DMS153 (cell line): ENCODE data around the gene FUNDC2.
"Not testable (repeated sequence)": the region's sequence is repeated elsewhere in the genome, so short reads cannot be mapped to it uniquely, and the experiment has no call there.

Experiments used
- DNase-seq: peaks from one replicate; lab custom pipeline; 2025; lab: John Stamatoyannopoulos, UW

Gene FUNDC2, protein sequence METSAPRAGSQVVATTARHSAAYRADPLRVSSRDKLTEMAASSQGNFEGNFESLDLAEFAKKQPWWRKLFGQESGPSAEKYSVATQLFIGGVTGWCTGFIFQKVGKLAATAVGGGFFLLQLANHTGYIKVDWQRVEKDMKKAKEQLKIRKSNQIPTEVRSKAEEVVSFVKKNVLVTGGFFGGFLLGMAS

DNA sequence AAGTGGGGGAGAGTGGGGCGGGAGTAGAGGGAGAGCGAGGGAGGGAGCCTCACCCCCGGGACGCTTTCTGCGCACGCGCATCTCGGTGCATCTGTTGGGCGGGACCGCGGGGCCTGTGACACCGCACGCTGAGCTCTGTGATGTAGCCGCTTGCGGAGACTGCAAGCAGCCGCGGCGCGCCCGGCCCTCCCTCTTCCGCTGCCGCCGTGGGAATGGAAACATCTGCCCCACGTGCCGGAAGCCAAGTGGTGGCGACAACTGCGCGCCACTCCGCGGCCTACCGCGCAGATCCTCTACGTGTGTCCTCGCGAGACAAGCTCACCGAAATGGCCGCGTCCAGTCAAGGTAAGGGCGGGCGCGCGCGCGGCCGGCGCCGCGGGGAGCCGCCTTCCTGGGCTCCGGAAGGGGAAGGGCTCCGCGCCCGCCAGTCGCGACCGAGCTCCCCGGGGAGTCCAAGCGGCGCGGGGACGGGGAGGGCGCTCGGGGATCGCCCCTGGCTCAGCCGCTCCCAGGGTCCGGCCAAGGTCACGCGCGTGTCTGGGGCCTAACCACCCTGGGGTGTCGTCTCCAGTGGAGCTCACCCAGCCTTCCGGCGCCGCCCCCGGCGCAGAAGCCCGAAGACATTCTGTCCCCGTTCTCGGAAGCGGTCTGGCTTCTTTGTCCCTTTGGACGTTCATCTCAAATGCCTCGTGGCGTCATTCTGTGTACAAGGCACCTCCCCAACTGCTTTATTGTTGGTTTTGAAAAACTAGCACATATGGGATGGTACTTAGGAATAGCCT is at the start of gene FUNDC2:
Gene FUNDC2, plus strand, starts transcription at position 118 of the 782 bp plus-strand sequence. Its CDS starts 95 bp downstream, at position 213.
- peak; percentile 96 for DNase-seq

DNA sequence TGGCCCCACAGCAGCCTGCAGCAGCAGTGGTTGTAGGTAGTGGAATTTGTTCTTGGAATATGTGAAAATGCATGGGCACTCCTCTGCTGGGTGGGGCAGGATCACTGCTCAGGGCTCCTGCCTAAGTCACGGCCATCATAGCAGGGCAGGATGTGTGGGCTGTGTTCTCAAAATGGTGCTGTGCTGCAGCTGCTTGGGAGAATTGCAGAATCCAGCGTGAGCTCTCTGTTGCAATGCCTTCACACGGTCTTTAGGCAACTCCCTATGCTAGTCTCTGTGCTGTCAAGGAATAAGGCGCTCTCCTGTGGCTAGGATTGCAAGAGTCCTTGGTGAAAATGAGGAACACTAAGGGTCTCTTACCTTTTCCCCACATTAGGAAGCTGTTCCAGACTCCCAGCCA is 47.0 kb upstream of the FUNDC2 start:
- DNase-seq = no peak

DNA sequence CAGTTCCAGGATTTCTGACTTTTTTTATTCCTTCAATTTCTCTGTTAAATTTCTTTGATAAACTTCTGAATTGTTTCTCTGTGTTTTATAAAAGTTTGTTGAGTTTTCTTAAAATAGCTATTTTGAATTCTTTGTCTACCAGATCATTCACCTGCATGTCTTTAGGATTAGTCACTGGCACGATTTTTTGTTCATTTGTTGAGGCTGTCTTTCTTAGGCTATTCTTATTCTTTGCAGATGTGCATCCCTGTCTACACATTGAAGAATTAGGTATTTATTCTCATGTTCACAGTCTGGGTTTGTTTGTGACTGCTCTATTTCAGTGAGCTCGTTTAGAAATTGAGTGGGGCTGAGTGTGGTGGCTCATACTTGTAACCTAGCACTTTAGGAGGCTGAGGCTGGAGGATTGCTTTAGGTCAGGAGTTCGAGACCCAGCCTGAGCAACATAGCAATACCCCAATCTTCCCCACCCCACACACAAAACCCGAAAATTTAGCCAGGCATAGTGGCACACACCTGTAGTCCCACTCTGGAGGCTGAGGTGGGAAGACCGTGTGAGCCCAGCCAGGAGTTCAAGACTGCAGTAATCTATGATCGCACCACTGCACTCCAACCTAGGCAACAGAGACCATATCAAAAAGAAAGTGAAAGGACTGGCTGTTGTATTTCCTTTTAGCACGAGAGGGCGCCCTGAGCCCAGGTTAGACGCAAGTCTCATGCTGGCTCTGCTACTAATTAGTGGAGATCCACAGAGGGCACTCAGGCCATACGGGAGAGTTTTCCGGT is 46.1 kb upstream of the FUNDC2 start:
- DNase-seq = peak; percentile 81

DNA sequence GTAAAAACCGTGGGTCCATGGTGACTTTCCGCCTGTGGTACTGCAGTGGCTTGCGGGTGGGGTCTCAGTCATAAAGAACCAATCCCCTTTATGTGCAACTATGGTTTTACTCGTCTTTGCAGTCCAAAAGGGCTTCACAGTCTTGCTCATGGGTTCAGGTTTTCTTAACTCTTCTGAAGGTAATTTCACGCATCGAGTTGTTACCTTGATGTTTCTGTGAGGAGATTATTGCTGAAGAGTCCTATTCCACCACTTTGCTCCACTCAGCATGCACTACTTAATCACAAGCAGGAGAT is 45.6 kb upstream of the FUNDC2 start:
- no peak for DNase-seq

- no peak for DNase-seq
These were observed 39.6 kb upstream of the FUNDC2 start for GRCh38 chrX:154986826-154987575.

- DNase-seq = no peak
These were observed 38.7 kb upstream of the FUNDC2 start for GRCh38 chrX:154987940-154988339.

DNA sequence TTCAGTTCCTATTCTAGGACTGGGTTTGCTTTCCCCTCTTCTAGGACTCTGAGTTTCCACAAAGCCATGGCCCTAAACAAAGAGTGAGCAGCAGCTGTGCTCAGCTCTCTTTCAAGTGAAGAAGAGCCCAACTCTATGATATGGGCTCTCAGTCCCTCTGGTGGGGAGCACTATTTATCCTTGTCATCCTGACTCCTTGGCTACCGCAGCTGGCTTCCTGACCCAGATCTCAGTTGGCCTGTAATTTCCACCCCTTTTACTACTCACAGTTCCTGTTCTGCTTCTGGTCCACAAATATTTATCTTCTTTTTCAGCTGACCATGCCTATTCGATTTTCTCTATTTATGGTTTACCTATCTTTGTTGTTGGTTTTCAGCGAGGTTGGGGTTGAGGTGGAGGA is 37.9 kb upstream of the FUNDC2 start:
- DNase-seq = no peak

DNA sequence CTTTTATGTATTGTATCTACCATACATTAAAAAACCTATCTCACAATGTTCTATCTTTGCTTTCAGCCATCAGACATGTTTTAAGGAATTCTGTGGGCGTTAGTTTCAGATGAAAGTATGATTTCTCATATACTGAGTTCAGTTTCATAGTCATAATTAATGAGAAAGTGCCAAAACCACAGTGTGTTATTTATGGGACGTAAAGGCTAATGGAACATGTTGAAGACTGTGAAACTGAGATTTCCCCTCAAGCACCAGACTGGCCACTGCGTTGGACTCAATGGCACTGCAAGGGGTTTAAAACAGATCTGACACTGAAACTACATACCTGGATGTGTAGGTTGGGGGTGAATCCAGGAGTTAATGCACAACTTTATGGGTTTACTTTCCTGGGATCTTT is 36.1 kb upstream of the FUNDC2 start:
- DNase-seq = no peak

GRCh38 chrX:154991039-154991438 is 35.6 kb upstream of the FUNDC2 start:
- DNase-seq = no peak

- DNase-seq = no peak
These were observed 35.2 kb upstream of the FUNDC2 start for GRCh38 chrX:154991476-154991875.

- DNase-seq = no peak
These were observed 28.3 kb upstream of the FUNDC2 start for GRCh38 chrX:154998204-154998880.

GRCh38 chrX:155000841-155001240 is 25.8 kb upstream of the FUNDC2 start:
- no peak for DNase-seq

GRCh38 chrX:155001873-155002272 is 24.8 kb upstream of the FUNDC2 start:
- no peak for DNase-seq

DNA sequence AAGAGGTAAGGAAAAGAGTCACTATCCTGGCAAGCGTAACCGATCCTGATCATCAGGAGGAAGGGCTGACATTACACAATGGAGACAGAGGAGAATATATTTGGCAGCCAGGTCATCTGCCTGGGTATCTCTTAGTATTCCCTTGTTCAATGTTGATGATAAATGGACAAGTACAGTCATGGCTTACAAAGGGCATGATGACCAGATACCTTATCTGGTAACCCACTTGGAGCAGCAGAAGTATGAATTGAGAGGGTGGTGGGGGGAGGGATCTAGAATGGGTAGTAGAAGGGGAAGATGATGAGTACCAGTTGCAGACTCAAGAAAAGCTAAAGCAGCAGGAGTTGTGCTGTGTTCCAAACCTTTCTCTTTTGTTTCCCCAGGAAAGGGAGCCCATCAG is 21.5 kb upstream of the FUNDC2 start:
- DNase-seq = no peak

- not testable (repeated sequence) for DNase-seq
These were observed 20.3 kb upstream of the FUNDC2 start for GRCh38 chrX:155006379-155006778.

GRCh38 chrX:155006913-155007671 is 19.6 kb upstream of the FUNDC2 start:
- not testable (repeated sequence) for DNase-seq

DNA sequence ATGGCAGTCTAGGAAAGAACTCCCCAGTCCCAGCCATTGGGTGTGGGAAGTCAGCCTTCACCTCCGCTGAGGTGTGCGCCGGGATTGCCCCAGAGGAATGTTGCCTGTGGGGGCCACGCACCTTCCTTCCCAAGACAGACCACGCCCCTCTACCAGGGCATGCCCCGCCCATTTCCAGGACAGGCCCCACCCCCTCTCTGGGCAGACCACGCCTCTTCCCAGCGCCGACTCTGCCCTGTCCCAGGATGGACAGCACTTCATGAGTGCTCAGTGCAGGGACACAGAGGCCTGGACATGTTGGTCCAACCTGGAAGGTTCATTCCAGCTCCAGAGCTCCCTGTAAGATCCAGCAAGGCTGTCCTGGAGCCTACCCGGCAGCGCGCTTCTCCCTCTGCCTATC is 18.1 kb upstream of the FUNDC2 start:
- not testable (repeated sequence) for DNase-seq

DNA sequence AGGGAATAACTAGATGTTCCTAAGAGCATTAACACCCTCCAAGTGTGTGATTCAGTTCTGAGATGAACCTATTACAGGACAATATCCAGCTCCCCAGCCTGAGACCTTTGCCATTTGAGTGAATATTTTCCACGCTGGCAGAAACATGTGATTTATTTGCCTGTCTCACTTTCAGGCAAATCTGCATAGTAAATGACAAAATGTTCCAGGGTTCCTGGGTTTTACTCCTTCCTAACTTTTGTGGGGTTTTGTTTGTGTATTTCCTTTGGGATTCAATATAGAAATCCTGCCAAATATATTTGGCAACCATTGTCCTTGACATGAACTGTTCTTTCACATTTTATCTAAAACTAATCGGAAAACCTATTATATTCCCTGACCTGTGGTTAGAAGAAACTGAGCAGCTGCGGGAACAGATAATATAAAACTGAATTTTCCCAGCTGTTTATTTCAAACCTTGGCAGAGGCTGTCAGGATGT is 16.6 kb upstream of the FUNDC2 start:
- DNase-seq = no peak

- no peak for DNase-seq
These were observed 6.1 kb upstream of the FUNDC2 start for GRCh38 chrX:155020591-155020990.

- DNase-seq = no peak
These were observed 4.1 kb upstream of the FUNDC2 start, which contains the start of gene F8 for GRCh38 chrX:155022585-155022984. F8 (minus strand) TSS chrX:155022723; CDS start chrX:155022552, 171 bp downstream.
